Skin epidermis (tissue), 12 donors: ENCODE measurements around the gene DENND1A.

Source experiments
- H3K27ac ChIP-seq, 21 experiments: fragments of 200-600 bp; sonication (generic) in 11 of 21; one replicate each; pipeline ENCODE4 v1.5.0; 2020; ENCODE audit warnings: mild to moderate bottlenecking in 3 of 21, inconsistent platforms in 2 of 21, moderate library complexity in 2 of 21
- H3K4me3 ChIP-seq, 7 experiments: fragments of 200-600 bp; sonication (generic) in 2 of 7; one replicate each; pipeline ENCODE4 v1.5.0; 2020; ENCODE audit warnings: inconsistent platforms in 2 of 7, mild to moderate bottlenecking in 2 of 7, moderate library complexity in 1 of 7

DENND1A gene

DNA sequence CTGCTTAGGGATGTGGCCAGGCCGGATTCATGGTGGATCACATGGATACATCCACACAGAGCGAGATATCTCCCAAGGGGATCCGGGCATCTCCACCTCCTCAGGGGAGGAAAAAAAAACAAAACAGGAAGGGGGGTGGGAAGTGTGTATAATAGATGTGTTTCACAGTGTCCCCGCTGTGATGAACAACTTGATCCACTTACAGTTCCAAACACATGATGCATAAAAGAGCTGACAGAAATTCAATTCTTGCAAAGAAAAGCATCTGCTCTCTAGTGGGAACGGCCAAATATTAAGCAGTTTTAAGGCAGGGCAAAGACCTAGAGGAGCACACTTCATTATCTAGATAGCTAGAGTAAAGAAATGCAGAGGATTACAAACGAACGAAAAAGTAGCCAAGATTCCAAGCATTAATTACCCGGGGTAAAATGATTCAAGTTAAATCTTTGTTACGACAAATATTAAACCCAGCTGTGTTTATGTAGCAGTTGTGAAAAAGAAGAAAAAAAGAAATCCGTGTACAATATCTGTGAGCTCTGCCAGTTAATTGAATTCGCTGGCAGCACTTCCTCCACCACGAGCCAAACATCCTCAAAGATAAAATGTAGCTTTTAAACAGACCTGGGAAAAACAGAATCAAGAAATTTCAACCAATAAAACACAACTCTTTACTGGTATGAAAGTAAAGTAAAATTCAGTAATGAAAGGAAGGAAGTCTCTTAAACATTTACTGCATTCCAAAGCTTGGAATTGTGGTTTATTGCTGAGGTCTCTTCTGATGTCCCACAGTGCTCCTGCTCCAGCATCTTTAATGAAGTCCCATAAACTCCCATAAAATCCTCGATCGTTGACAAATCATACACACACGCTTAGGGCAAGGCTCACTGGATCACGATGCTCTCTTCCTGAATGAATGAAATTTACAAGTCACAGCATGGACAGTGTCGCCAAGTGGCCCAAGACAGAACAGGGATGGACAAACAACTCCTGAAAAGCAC is 360.9 kb downstream of the DENND1A start:
- Histone ChIP-seq H3K4me3 (no peak overlapping the region), H3K27ac (peak overlapping the region in 2 of 21 experiments; percentile 41 to 51)

GRCh38 chr9:123567013-123567412 is 362.9 kb downstream of the DENND1A start:
- no peak overlapping the region for H3K4me3 ChIP-seq
- H3K27ac ChIP-seq, result no peak overlapping the region

- no peak overlapping the region for H3K4me3 ChIP-seq
- H3K27ac ChIP-seq, result no peak overlapping the region
Observed at GRCh38 chr9:123564652-123565051, 365.3 kb downstream of the DENND1A start.

DNA sequence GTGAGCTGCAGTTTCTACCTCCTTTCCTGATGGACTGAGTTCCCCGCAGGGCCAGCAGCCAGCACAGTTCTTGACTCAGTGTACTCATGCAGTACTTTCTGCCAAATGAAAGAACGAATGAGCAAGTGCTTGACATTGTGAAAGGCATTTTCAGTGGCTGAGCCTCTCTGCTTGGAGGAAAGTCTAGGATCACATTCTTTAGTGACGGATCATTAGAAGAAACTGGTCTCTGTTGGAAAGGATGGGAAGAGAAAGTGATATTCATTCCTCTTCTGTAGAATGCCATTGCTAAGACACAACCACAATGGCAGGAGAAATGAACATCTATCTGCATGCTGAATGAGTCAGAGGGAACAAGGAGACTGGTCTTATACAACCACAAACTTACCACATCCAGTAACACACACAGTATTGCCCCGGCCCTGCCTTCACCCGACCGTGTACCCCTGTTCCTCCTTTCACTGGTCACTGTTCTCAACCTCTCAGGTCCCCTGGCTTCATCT is 367.0 kb downstream of the DENND1A start:
- Histone ChIP-seq H3K4me3 (no peak overlapping the region), H3K27ac (no peak overlapping the region)

DNA sequence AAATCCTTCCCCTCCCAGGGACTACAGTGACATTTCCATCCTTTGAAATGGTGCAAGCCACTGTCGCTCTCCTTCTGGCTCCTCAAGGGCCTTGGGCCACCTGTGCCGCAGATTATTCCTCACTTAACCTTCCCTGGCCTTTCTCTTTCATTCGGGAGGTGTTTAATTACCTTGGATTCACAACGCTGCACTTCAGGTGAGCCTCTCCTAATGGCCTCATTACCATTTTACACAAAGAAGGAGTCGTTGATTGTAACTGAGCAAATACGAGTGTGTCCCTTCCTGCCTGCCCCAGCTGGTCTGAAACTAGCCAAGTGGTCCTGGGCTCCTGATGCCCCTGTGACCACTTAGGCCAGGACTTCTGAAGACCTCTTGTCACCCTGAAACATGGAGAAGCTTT is 368.9 kb downstream of the DENND1A start:
- Histone ChIP-seq H3K27ac (no peak overlapping the region), H3K4me3 (no peak overlapping the region)

GRCh38 chr9:123556464-123557435 is 373.2 kb downstream of the DENND1A start:
- Histone ChIP-seq H3K27ac (no peak overlapping the region), H3K4me3 (no peak overlapping the region)

- Histone ChIP-seq H3K4me3 (no peak overlapping the region), H3K27ac (no peak overlapping the region)
Observed at GRCh38 chr9:123555646-123556045, 374.3 kb downstream of the DENND1A start.

GRCh38 chr9:123552530-123552929 is 377.4 kb downstream of the DENND1A start:
- Histone ChIP-seq H3K4me3 (no peak overlapping the region), H3K27ac (no peak overlapping the region)

GRCh38 chr9:123551734-123552133 is 378.2 kb downstream of the DENND1A start:
- Histone ChIP-seq H3K27ac (no peak overlapping the region), H3K4me3 (no peak overlapping the region)

DNA sequence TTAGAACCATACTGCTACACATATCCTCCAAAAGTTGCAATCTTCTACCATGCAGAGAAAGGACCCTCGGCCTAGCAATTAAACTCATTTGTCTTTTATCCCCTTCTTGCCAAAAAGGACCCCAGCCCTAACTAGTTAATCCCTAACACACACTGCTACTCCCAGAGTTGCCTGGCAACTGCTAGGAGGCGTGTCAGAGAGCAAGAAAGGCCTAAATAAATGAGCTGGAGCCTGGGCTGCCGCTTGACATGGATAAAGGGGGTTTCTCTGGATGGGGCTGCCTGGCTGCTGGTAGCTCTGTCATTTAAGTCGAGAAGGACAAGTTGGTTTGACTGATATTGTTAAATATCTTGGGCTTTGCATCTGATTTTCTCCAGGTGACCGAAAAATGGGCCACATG is 379.1 kb downstream of the DENND1A start:
- Histone ChIP-seq H3K4me3 (no peak overlapping the region), H3K27ac (no peak overlapping the region)

DNA sequence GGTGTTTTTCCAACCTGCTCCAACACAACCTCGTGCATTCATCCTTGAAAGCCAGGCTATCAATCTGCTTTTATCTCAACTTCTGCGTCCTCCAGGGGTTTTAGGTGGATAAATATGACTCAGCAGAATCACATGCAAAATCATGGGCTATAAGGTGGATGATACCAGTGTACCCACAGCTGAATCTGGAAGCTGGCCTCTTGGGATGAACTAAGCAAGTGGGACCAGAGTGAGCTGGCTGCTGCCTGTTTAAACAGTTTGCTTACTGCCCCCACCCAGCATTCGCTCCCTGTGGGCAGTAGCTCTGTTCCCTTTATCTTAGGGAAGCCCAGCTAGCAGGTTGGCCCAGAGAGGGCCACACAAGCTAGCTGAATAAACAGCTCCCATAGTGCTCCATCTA is 379.9 kb downstream of the DENND1A start:
- Histone ChIP-seq H3K27ac (no peak overlapping the region), H3K4me3 (no peak overlapping the region)

DNA sequence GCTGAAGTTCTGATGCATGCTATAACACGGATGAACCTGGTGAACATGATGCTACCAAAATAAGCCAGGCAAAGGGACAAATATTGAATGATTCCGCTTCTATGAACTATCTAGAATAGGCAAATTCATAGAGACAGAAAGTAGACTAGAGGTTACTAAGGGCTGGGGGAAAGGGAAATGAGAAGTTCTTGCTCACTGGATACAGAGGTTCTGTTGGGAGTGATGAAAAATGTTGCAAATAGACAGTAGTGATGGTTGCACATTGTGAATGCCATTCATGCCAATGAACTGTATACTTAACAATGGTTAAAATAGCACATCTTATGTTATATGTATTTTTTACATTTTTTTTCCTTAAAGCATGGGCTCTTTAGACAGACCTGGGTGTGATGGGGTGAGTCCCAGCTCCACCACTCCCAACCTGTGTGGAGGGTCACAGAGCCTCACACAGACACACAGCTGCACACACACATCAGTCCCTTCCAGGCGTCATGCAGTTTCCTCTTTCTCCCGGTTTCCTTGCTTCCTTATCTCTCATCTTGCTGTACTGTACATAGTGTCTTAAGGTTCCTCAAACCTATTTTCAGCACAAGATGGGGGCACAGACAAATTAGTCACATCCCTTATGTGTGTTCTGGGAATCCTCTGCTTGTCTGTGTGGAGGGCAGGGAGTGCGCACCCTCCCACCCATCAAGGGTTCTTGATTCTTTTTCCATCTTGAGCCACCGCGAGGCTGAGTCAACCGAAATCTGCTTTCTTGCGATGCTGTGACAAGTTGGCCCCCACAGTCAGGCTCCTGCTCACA is 381.0 kb downstream of the DENND1A start:
- Histone ChIP-seq H3K27ac (no peak overlapping the region), H3K4me3 (no peak overlapping the region)

- no peak overlapping the region for H3K4me3 ChIP-seq
- no peak overlapping the region for H3K27ac ChIP-seq
Observed at GRCh38 chr9:123544007-123544827, 385.7 kb downstream of the DENND1A start.

GRCh38 chr9:123543492-123543891 is 386.4 kb downstream of the DENND1A start:
- no peak overlapping the region for H3K4me3 ChIP-seq
- H3K27ac ChIP-seq, result no peak overlapping the region

GRCh38 chr9:123542435-123543225 is 387.3 kb downstream of the DENND1A start:
- no peak overlapping the region for H3K27ac ChIP-seq
- no peak overlapping the region for H3K4me3 ChIP-seq

DNA sequence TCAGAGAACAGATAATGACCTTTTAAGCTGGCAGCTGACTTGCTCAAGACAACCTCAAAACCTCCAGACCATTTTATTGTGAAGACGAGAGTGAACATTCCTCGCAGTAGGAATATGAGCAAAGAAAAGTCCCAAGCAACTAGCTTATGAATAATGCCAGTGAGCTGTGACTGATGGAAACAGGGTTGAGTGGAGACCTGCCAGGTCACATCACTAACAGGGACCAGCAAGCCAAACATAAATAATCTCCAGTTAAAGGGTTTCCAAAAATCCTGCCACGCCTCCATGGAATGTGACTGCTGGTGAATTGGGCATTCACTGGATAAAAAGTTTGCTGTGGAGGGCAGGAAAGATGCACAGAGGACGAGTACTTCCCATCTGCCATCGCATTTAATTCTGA is 388.5 kb downstream of the DENND1A start:
- H3K27ac ChIP-seq, result no peak overlapping the region
- H3K4me3 ChIP-seq, result no peak overlapping the region

DNA sequence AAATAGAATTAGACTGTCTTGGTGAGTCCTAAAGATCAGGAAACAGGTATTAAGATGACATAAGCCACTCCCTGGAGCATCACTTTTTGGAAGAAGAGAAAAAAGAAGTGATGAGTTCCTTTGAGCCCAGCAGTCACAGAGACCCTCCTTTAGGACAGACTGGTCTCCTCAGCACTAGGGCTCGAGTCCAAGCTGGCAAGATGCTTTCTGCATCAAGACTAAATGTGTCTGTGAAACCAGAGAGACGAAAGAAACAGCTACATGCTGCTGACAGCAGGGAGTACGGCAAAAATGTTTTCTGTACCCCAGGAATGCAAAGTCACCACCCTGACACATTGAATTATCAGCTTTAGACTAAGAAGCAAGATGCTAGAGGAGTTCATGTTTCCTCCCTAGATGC is 389.5 kb downstream of the DENND1A start:
- H3K27ac ChIP-seq, result no peak overlapping the region
- H3K4me3 ChIP-seq, result no peak overlapping the region

DNA sequence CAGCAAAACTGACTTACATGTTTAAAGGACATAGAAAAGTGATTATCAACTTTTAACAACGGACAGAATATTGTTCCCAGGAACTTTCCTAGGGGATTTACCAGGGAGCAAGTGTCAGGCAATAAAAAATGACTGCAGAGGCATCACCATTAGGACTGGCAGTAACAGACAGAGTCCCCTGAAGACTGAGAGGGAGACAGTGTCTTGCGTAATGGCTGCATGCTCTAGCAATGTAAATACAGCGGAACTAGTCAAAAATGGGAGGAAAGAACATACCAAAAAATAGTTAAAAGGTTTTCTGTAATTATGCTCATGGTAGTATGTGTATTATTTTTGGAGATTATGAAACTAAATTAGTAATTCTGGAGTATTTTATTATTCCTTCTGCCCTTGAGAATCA is 392.1 kb downstream of the DENND1A start:
- no peak overlapping the region for H3K4me3 ChIP-seq
- H3K27ac ChIP-seq, result no peak overlapping the region
